ENCODE data around the gene TBC1D9B.

TBC1D9B gene

DNA sequence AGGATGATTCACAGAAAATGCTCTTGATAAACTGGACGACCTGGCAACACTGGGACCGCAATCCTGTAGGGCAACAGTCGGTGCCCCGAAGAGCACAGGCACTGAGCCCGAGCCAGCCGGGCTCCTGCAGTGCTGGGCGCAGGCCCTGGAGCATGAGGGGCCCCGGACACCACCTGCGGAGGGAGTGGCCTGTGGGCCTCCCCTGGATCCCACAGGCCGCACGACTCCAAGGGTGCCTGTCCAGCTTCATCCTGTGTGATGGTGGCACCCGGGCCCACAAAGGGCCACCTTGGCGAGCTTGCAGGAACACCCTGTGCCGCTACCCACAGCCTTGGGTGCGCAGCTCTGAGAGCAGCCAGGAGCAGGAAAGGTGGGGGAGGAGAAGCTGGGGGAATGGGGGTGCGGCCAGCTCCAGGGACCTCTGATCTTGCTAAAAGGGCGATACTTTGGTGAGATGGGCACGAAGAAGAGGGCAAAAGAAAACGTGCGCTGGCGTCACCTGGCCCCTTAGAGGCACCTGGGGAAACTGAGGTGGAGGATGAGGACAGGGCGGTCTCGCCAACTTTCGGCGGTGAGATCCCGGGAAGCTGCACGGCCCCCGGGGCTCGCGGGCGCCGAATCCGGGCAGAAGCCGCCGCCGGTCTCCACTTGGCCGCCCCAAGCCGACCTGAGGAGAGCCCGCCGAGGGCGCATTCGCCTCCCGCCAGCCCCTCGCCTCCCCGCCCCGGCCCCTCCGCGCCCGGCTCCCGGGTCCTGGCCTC lies 722 bp downstream of the TBC1D9B start:
- no peak for DNase-seq

DNA sequence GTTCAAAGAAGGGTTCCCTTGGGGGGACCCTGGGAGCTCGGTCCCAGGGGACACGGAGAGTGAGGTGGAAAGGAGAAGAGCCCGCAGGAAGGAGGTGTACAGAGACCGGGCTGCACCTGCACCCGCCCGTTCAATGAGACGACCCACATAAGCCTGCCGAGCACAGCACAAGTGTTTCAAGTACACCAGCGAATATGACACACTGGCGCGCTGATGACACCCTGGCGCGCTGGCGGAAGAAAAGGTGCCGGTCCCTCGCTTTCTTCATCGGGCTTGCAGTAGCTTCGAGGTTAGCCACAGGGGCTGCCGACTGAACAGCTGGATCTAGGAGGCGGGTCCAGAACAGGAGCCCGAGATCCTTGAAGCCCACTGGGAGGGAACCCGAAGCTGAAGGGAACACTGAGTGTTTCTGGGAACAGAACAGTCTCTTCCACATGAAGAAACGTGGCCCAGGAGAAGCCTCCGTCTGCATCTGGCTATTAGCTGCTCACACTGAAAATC lies 1.4 kb downstream of the TBC1D9B start:
- no peak for DNase-seq

- no peak for DNase-seq
These were observed 2.5 kb downstream of the TBC1D9B start for GRCh38 chr5:179905161-179905560.

DNA sequence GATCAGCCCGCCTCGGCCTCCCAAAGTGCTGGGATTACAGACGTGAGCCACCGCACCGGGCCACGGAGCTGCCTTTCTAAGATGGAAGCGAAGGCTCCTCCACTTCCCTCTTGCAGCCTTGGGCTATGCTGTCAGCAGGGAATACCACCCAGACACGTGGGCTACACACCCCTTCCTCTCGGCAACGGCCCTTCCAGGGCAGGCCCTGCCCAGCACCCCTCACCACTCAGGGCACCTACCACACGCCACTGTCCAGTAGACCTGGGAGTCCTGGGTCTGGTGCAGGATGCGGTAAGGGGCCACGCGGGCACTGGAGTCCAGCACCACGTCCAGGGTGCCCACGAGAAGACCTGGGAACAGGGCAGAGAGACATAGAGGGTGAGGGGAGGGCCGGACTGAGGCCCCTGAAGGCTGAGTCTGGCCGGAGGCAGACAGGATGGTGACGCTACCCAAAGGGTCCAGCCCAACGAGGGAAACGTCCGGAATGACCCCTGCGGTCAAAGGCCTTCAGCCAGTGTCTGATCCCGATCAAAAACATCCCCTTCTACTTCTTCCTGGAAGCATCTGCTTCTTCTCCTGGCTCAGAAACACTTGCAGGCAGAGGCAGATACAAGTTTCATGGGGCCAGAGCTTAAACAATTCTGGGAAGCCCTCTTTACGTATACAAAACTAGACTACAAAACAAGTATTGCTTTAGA lies 3.1 kb downstream of the TBC1D9B start:
- no peak for DNase-seq

DNA sequence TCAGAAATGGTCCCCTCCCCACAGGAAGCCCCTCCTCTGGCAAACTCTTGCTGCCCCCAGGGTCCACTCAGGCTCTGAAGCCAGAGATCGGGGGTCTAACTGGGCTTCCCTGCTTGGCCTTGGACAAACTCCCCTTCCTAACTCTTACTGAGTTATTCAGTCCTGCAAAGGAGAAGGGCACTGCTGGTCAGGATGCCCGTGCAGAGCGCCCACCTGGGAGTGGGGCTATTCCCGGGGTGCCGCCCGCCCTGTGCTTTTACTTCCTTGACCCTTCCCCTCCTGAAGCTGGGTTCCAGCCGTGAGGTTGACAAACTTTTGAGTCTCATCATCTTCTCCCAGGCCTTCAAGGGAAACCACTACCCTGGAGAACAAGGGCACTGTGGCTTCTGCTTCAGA lies 4.9 kb downstream of the TBC1D9B start:
- no peak for DNase-seq

- no peak for DNase-seq
These were observed 5.6 kb downstream of the TBC1D9B start for GRCh38 chr5:179901915-179902762.

DNA sequence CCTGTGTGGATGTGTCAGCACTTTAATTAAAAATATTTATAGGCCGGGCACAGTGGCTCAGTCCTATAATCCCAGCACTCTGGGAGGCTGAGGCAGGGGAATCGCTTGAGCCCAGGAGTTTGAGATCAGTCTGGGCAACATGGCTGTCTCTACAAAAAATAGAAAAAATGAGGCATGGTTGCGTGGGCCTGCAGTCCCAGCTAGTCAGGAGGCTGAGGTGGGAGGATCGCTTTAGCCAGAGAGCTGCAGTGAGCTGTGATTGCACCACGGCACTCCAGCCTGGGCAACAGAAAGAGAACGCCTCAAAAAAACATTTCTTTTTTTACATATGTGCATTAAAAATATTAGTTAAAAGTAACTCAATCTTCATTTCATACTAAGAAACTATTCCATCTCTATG lies 6.2 kb downstream of the TBC1D9B start:
- DNase-seq = no peak

DNA sequence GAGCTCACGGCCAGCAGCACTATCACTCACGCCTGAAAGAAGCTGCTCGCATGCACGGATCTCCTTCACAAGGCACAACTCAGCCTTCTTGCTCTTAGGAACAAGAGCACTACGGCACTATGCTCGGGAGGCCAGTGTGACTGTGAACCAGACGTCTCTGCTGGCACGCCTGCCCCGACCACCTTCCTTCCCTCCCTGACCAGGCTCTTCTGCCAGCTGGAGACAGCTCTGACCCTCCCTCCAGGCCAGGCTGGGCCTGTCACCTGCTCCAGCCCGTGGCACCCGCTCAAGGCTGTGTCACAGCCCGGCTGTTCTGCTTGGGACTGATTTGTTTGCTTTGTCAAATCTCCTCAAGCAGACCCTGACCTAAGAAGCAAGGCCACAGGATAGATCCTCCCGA lies 7.0 kb downstream of the TBC1D9B start:
- no peak for DNase-seq

GRCh38 chr5:179900206-179900605 lies 7.5 kb downstream of the TBC1D9B start:
- no peak for DNase-seq

GRCh38 chr5:179895861-179896260 lies 11.8 kb downstream of the TBC1D9B start:
- DNase-seq = no peak

DNA sequence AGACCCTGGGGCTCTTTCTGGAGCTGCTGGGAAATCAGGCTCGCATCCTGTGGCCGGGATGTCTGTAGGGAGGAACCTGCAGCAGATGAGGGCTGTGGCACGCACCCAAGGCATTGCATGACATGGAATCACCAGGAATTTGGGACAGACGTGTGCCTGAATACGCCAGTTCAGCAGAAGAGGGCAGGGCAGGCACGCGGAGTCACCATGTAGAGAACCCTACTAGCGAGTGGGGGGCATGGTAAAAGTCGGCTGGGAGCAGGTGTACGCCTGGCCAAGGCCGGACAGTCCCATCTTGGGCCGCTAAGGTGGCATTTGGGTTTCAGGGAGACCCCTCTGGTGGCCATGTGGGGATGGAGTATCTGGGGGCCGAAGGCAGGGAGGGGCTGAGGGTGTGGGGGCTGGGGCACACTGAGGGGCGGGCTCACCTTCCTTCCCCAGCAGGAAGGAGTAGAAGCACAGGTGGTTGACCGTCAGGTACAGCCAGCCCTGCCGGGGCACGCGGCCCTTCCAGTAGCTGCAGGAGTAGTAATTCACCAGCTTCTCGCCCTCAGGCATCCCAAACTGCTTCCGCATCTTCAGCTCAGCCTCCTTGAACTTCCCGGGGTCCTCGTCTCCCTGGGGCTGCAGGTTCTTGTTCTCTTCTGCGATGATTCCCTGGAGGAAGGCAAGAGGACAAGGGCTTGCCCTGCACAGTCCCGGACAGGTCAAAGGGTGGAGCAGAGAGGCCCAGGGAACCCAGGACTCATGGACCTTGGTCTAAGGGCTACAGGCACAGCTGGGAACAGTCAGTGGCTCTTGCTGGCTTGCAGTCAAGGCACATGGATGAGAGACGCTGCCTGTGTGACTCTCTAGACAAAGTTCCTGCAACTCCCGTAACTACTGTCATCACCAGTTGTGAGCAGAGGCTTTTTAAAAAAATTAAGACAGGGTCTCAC lies 13.5 kb downstream of the TBC1D9B start:
- no peak for DNase-seq

- DNase-seq = no peak
These were observed 14.4 kb downstream of the TBC1D9B start for GRCh38 chr5:179893076-179893957.

DNA sequence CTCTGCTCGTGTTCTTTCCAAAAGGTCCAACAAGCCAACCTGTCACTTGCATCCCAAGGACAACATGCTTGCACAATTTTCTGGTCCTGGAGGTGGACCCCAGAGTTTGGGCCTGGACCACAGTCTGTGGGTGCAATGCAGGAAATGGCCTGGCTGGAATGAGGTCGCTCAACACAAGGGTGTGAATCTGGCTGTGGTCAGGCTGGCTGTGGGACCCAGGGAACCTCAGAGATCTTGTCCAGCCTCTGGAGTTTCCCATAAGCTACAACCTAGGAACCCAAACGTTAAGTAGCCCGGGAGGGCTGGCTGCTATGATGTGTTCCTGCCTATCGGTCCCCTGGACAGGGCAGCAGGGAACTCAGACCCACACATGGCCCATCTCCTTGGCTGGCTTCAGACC lies 15.4 kb downstream of the TBC1D9B start:
- no peak for DNase-seq

DNA sequence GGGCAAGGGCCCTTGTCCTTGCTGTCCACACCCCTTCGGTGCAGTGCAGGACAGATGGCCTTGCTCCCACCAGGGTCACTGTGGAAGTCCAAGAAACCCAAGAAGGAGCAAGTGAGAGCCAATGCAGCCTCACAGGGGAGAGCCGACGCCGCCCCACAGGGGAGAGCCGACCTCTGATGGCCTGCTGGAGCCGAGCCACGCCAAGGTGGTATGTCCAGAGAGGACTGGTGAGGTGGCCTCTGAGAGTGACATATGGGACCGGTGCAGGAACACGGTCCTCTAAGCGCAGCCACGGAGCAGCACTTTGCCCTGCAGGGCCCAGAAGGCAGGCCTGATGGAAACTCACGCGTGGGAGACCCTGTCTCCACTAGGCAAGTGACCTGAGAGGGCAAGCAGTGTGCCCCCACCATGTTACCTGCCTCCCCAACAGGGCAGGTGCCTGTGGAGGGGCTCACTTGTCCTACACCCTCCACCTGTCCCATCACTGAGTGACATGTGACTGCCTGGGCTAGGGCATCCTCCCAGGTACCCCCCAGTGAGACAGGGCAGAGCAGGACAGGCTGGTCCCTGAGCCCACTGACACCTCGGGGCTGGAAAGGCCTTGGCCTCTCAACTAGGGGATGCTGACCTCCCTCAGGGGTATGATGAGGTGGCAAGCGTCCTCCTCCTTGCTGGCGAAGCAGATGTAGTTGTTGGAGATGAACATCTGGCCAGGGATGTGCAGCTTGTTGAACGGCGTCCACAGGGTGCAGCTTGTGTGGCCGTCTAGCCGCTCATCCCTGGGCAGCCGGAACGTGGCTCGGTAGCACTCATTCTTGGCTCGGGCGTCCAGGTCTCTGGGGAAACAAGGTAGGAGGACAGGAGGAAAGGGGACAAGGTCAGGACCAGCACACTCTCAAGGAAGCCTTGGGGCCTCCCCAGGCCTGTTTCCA lies 16.7 kb downstream of the TBC1D9B start:
- no peak for DNase-seq

- DNase-seq = no peak
These were observed 17.8 kb downstream of the TBC1D9B start for GRCh38 chr5:179889885-179890284.

GRCh38 chr5:179887802-179888201 lies 19.9 kb downstream of the TBC1D9B start:
- DNase-seq = no peak

GRCh38 chr5:179887095-179887494 lies 20.6 kb downstream of the TBC1D9B start:
- no peak for DNase-seq

DNA sequence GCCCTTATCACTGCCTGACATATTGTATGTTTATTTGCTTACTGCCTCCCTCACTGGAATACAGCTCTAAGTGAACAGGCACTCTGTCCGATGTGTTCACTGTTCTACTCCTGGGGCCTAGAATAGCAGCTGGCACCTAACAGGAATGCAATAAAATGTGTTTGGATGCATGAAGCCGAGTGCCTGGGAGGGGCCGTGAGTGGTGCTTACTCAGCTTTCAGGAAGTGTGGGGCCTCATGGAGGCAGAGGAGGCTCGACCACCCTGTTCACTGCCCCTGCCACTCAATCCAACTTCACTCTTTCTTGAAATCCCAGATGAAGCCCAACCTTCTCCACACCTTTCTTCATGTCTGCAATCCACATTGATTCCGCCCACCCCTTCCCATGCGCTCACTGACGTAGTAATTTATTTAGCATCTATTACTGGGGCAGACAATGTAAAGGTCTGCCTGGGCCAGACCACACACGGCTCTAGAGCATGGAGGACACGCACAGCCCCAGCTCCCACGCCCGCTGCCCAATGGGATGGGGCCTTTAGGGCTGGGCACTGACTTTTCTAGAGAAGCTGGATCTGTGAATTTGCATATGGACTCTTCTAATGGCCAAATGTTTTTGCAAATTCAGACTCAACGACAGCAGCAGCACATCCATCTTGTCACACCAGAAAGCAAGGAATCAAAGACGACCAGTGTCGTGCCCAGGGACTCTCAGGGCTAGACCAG lies 21.3 kb downstream of the TBC1D9B start:
- DNase-seq = no peak

DNA sequence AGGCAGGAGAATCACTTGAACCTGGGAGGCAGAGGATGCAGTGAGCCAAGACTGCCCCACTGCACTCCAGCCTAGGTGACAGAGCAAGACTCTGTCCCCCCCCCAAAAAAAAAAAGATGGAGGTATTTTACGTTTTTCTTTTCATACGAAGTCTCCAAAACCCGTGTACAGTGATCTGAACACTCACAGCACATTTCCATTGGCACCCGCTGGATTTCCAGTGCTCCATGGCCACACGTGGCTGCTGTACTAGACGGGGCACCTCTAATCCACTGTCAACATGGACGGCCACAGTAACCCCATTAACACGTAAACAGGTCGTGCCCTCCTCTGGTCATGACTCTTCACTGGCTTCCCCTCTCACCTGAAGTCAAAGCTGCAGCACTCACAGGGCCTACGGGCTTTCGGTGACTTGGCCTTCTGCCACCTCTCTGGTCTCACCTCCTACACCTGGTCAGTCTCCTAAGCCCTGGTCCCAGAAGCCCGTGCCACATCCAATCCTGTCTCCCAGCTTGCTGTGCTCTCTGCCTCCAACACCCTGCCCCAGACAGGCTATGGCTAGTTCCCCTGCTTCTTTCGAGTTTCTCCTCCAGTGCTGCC lies 22.1 kb downstream of the TBC1D9B start:
- no peak for DNase-seq

All from activated gamma-delta T cell (primary cell).